SK-N-SH treated with all-trans-retinoic acid at 6 μM for 48 hours (cell line): ENCODE data around the gene ZNF32.

Experiments used
- ATAC-seq: fragments of 200-7000 bp; cut with Tn5 transposase; 3 replicates; pipeline ENCODE4 v1.9.1; 2020; ENCODE audit warnings: mild to moderate bottlenecking, moderate library complexity
- ARNTL ChIP-seq: fragments of 450-650 bp; formaldehyde crosslinking; IDR thresholded peaks from 2 replicates; pipeline ENCODE4 v1.5.0; 2020; ENCODE audit warnings: low read depth, mild to moderate bottlenecking, moderate library complexity, borderline replicate concordance
- BACH2 ChIP-seq: fragments of 250-450 bp; sonication (Bioruptor Pico); IDR thresholded peaks from 2 replicates; pipeline ENCODE4 v1.9.0; 2021; ENCODE audit warnings: mild to moderate bottlenecking, borderline replicate concordance
- CSDC2 ChIP-seq: fragments of 250-450 bp; sonication (Bioruptor Pico); IDR thresholded peaks from 2 replicates; pipeline ENCODE4 v1.5.0; 2020; ENCODE audit warnings: mild to moderate bottlenecking, moderate library complexity
- CSRNP3 ChIP-seq: fragments of 250-450 bp; sonication (Bioruptor Pico); IDR thresholded peaks from 2 replicates; pipeline ENCODE4 v1.5.1; 2021; ENCODE audit warnings: mild to moderate bottlenecking, moderate library complexity
- ESRRG ChIP-seq: fragments of 250-450 bp; sonication (Bioruptor Pico); IDR thresholded peaks from 2 replicates; pipeline ENCODE4 v1.6.1; 2021; ENCODE audit warnings: mild to moderate bottlenecking
- GLIS3 ChIP-seq: fragments of 250-450 bp; sonication (Bioruptor Pico); IDR thresholded peaks from 2 replicates; pipeline ENCODE4 v1.5.0; 2020; ENCODE audit warnings: mild to moderate bottlenecking, moderate library complexity
- ISL1 ChIP-seq: fragments of 250-450 bp; sonication (Bioruptor Pico); IDR thresholded peaks from 2 replicates; pipeline ENCODE4 v2.1.2; 2022; ENCODE audit warnings: mild to moderate bottlenecking, moderate library complexity
- OSR1 ChIP-seq: fragments of 250-450 bp; sonication (Bioruptor Pico); IDR thresholded peaks from 2 replicates; pipeline ENCODE4 v1.8.0; 2022; ENCODE audit warnings: moderate library complexity, mild to moderate bottlenecking, inconsistent platforms
- PPARA ChIP-seq: fragments of 250-450 bp; sonication (Bioruptor Pico); IDR thresholded peaks from 2 replicates; pipeline ENCODE4 v1.5.0; 2020; ENCODE audit warnings: mild to moderate bottlenecking, borderline replicate concordance
- RARB ChIP-seq: fragments of 250-450 bp; sonication (Bioruptor Pico); IDR thresholded peaks from 2 replicates; pipeline ENCODE4 v1.8.0; 2021; ENCODE audit warnings: mild to moderate bottlenecking, moderate library complexity
- SNAI2 ChIP-seq: fragments of 250-450 bp; sonication (Bioruptor Pico); IDR thresholded peaks from 2 replicates; pipeline ENCODE4 v1.5.0; 2020; ENCODE audit warnings: mild to moderate bottlenecking, moderate library complexity
- TOX ChIP-seq: fragments of 250-450 bp; sonication (Bioruptor Pico); IDR thresholded peaks from 2 replicates; pipeline ENCODE4 v1.8.0; 2021; ENCODE audit warnings: mild to moderate bottlenecking, moderate library complexity, borderline replicate concordance
- ZC3H10 ChIP-seq: fragments of 250-450 bp; sonication (Bioruptor Pico); IDR thresholded peaks from 2 replicates; pipeline ENCODE4 v1.5.1; 2021; ENCODE audit warnings: mild to moderate bottlenecking, moderate library complexity
- ZFP3 ChIP-seq: fragments of 250-450 bp; sonication (Bioruptor Pico); IDR thresholded peaks from 2 replicates; pipeline ENCODE4 v1.5.0; 2020; ENCODE audit warnings: mild to moderate bottlenecking, moderate library complexity
- ZFP30 ChIP-seq: fragments of 450-650 bp; formaldehyde crosslinking; IDR thresholded peaks from 2 replicates; pipeline ENCODE4 v1.5.0; 2022; ENCODE audit warnings: mild to moderate bottlenecking, moderate library complexity
- ZNF565 ChIP-seq: fragments of 450-650 bp; formaldehyde crosslinking; conservative IDR thresholded peaks from 2 replicates; pipeline ENCODE4 v1.5.0; 2020; ENCODE audit warnings: low read depth, mild to moderate bottlenecking, moderate library complexity
- ZNF70 ChIP-seq: fragments of 450-650 bp; formaldehyde crosslinking; IDR thresholded peaks from 2 replicates; pipeline ENCODE4 v1.5.0; 2020; ENCODE audit warnings: mild to moderate bottlenecking, moderate library complexity
- ZNF8 ChIP-seq: fragments of 450-650 bp; formaldehyde crosslinking; IDR thresholded peaks from 2 replicates; pipeline ENCODE4 v1.5.0; 2020; ENCODE audit warnings: mild to moderate bottlenecking, moderate library complexity
- TF ChIP-seq, protein P1 (sequence below): fragments of 250-450 bp; sonication (Bioruptor Pico); IDR thresholded peaks from 2 replicates; pipeline ENCODE4 v1.8.0; 2020; ENCODE audit warnings: mild to moderate bottlenecking, moderate library complexity, borderline replicate concordance
- TF ChIP-seq, protein P2 (sequence below): fragments of 250-450 bp; sonication (Bioruptor Pico); IDR thresholded peaks from 2 replicates; pipeline ENCODE4 v1.5.0; 2020; ENCODE audit warnings: mild to moderate bottlenecking, moderate library complexity
- TF ChIP-seq, protein P3 (sequence below): fragments of 250-450 bp; sonication (Bioruptor Pico); IDR thresholded peaks from 2 replicates; pipeline ENCODE4 v1.5.1; 2020; ENCODE audit warnings: low read depth, mild to moderate bottlenecking, moderate library complexity
- TF ChIP-seq, protein P4 (sequence below): fragments of 250-450 bp; sonication (Bioruptor Pico); IDR thresholded peaks from 2 replicates; pipeline ENCODE4 v1.8.0; 2021; ENCODE audit warnings: low read depth, mild to moderate bottlenecking, moderate library complexity, borderline replicate concordance

The ZNF32 gene

GRCh38 chr10:43667317-43667731, 18.6 kb upstream of the ZNF32 start:
- no peak for TF ChIP-seq ARNTL (CRISPR knock-in tag)
- no peak for TF ChIP-seq ISL1 (CRISPR knock-in tag)
- TF ChIP-seq RARB, result no peak
- no peak for TF ChIP-seq CSDC2 (CRISPR knock-in tag)
- TF ChIP-seq TOX (CRISPR knock-in tag), result no peak
- TF ChIP-seq ZC3H10, result no peak
- TF ChIP-seq ZNF70 (CRISPR knock-in tag), result no peak
- TF ChIP-seq, protein P1, sequence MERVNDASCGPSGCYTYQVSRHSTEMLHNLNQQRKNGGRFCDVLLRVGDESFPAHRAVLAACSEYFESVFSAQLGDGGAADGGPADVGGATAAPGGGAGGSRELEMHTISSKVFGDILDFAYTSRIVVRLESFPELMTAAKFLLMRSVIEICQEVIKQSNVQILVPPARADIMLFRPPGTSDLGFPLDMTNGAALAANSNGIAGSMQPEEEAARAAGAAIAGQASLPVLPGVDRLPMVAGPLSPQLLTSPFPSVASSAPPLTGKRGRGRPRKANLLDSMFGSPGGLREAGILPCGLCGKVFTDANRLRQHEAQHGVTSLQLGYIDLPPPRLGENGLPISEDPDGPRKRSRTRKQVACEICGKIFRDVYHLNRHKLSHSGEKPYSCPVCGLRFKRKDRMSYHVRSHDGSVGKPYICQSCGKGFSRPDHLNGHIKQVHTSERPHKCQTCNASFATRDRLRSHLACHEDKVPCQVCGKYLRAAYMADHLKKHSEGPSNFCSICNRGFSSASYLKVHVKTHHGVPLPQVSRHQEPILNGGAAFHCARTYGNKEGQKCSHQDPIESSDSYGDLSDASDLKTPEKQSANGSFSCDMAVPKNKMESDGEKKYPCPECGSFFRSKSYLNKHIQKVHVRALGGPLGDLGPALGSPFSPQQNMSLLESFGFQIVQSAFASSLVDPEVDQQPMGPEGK, result no peak
- TF ChIP-seq ZNF8, result no peak
- TF ChIP-seq ZFP3 (CRISPR knock-in tag), result no peak
- TF ChIP-seq, protein P2, sequence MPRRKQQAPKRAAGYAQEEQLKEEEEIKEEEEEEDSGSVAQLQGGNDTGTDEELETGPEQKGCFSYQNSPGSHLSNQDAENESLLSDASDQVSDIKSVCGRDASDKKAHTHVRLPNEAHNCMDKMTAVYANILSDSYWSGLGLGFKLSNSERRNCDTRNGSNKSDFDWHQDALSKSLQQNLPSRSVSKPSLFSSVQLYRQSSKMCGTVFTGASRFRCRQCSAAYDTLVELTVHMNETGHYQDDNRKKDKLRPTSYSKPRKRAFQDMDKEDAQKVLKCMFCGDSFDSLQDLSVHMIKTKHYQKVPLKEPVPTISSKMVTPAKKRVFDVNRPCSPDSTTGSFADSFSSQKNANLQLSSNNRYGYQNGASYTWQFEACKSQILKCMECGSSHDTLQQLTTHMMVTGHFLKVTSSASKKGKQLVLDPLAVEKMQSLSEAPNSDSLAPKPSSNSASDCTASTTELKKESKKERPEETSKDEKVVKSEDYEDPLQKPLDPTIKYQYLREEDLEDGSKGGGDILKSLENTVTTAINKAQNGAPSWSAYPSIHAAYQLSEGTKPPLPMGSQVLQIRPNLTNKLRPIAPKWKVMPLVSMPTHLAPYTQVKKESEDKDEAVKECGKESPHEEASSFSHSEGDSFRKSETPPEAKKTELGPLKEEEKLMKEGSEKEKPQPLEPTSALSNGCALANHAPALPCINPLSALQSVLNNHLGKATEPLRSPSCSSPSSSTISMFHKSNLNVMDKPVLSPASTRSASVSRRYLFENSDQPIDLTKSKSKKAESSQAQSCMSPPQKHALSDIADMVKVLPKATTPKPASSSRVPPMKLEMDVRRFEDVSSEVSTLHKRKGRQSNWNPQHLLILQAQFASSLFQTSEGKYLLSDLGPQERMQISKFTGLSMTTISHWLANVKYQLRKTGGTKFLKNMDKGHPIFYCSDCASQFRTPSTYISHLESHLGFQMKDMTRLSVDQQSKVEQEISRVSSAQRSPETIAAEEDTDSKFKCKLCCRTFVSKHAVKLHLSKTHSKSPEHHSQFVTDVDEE, result no peak
- TF ChIP-seq GLIS3, result no peak
- TF ChIP-seq OSR1, result no peak
- TF ChIP-seq PPARA (CRISPR knock-in tag), result no peak
- ATAC-seq, result peak; percentile 83

GRCh38 chr10:43666552-43666951, 17.9 kb upstream of the ZNF32 start:
- no peak for ATAC-seq

DNA sequence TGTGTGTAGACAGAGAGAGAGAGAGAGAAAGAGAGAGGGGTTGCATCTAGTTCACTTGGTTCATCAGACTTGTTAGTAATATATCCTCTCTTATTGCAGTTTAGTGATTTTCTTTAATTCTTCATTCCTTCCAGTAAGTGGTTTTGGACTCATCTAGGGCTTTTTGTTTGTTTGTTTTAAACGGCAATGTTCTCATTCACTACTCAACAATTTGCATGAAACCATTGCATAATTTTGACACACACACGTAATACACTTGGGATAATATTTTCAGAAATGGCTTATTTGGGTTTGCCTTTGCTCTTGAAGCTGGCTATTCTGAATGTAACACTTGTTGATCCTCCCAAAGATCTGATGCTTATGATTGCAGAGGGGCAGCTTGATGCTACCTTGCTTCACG, 16.4 kb upstream of the ZNF32 start:
- TF ChIP-seq ZNF565 (CRISPR knock-in tag) (no peak), ZFP30 (CRISPR knock-in tag) (no peak), ZNF70 (CRISPR knock-in tag) (no peak), BACH2 (CRISPR knock-in tag) (no peak), SNAI2 (CRISPR knock-in tag) (no peak), ESRRG (CRISPR knock-in tag) (no peak), ZFP3 (CRISPR knock-in tag) (no peak), CSRNP3 (CRISPR knock-in tag) (no peak), CSDC2 (CRISPR knock-in tag) (no peak), GLIS3 (no peak), ZNF8 (no peak), ISL1 (CRISPR knock-in tag) (no peak), TOX (CRISPR knock-in tag) (no peak), ZC3H10 (no peak), ARNTL (CRISPR knock-in tag) (no peak), RARB (no peak)
- TF ChIP-seq, protein P2, result no peak
- TF ChIP-seq, protein P3, sequence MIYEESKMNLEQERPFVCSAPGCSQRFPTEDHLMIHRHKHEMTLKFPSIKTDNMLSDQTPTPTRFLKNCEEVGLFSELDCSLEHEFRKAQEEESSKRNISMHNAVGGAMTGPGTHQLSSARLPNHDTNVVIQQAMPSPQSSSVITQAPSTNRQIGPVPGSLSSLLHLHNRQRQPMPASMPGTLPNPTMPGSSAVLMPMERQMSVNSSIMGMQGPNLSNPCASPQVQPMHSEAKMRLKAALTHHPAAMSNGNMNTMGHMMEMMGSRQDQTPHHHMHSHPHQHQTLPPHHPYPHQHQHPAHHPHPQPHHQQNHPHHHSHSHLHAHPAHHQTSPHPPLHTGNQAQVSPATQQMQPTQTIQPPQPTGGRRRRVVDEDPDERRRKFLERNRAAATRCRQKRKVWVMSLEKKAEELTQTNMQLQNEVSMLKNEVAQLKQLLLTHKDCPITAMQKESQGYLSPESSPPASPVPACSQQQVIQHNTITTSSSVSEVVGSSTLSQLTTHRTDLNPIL, result no peak
- TF ChIP-seq, protein P4, sequence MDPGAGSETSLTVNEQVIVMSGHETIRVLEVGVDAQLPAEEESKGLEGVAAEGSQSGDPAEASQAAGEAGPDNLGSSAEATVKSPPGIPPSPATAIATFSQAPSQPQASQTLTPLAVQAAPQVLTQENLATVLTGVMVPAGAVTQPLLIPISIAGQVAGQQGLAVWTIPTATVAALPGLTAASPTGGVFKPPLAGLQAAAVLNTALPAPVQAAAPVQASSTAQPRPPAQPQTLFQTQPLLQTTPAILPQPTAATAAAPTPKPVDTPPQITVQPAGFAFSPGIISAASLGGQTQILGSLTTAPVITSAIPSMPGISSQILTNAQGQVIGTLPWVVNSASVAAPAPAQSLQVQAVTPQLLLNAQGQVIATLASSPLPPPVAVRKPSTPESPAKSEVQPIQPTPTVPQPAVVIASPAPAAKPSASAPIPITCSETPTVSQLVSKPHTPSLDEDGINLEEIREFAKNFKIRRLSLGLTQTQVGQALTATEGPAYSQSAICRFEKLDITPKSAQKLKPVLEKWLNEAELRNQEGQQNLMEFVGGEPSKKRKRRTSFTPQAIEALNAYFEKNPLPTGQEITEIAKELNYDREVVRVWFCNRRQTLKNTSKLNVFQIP (CRISPR knock-in tag), result no peak
- TF ChIP-seq, protein P1, result no peak
- no peak for ATAC-seq

More at GRCh38 chr10:43666552-43666951, 17.9 kb upstream of the ZNF32 start:
- TF ChIP-seq GLIS3 (no peak), ZNF70 (CRISPR knock-in tag) (no peak), CSDC2 (CRISPR knock-in tag) (no peak), BACH2 (CRISPR knock-in tag) (no peak)
